Heart left ventricle (tissue), 16 donors: ENCODE results near the gene CHML. TPM values are rescaled to one million over a fixed set of nuclear protein-coding genes. Genes with fewer than 3 reads are reported as not detected.
A peak's percentile ranks its signal among the peaks of the same experiment; 100 is the strongest.

Experiments
- ATAC-seq, 4 donors: fragments of 200-7000 bp; cut with Tn5 transposase; one replicate each; pipeline ENCODE4 v1.9.1; 2020 to 2022; ENCODE audit warnings: moderate library complexity in 4 of 4, mild to moderate bottlenecking in 3 of 4, moderate number of reproducible peaks in 1 of 4
- DNase-seq, 5 donors: peaks; one replicate each; pipeline ENCODE4 v3.0.0-alpha.2; 2020
- H3K27ac ChIP-seq, 12 donors: fragments of 200-600 bp; sonication (generic) in 4 of 12; one replicate each; pipeline versions ENCODE4 v1.5.0 to v1.8.0; 2016 to 2022; ENCODE audit warnings: mild to moderate bottlenecking in 2 of 12
- H3K27me3 ChIP-seq, 9 donors: fragments of 200-600 bp; sonication (generic) in 2 of 9; one replicate each; pipeline versions ENCODE4 v1.5.1 to v1.8.0; 2016 to 2022; ENCODE audit warnings: mild to moderate bottlenecking in 3 of 9
- H3K36me3 ChIP-seq, 9 donors: fragments of 200-600 bp; sonication (generic) in 2 of 9; one replicate each; pipeline versions ENCODE4 v1.5.0 to v1.8.0; 2018 to 2022; ENCODE audit warnings: mild to moderate bottlenecking in 2 of 9
- H3K4me1 ChIP-seq, 12 donors: fragments of 200-600 bp; sonication (generic) in 4 of 12; one replicate each; pipeline versions ENCODE4 v1.5.0 to v1.8.0; 2016 to 2022; ENCODE audit warnings: mild to moderate bottlenecking in 3 of 12
- H3K4me3 ChIP-seq, 12 donors: fragments of 200-600 bp; sonication (generic) in 4 of 12; one replicate each; pipeline versions ENCODE4 v1.5.0 to v1.8.0; 2017 to 2022; ENCODE audit warnings: mild to moderate bottlenecking in 9 of 12, moderate library complexity in 4 of 12
- H3K9me3 ChIP-seq, 12 donors: fragments of 200-600 bp; sonication (generic) in 4 of 12; one replicate each; pipeline versions ENCODE4 v1.5.0 to v1.8.0; 2016 to 2022; ENCODE audit warnings: mild to moderate bottlenecking in 1 of 12
- CTCF ChIP-seq, 12 donors: fragments of 200-600 bp; sonication (generic) in 4 of 12; IDR thresholded peaks; one replicate each; pipeline versions ENCODE4 v1.5.0 to v1.8.0; 2018 to 2022; ENCODE audit warnings: antibody characterized with exemption in 12 of 12, mild to moderate bottlenecking in 5 of 12
- POLR2A ChIP-seq, 2 donors: fragments of 450-650 bp; IDR thresholded peaks; one replicate each; pipeline ENCODE4 v1.6.1; 2017; ENCODE audit warnings: antibody characterized with exemption in 2 of 2, mild to moderate bottlenecking in 2 of 2, moderate library complexity in 2 of 2
- WGBS, 4 donors: extraction: QIAGEN DNeasy Blood & Tissue Kit in 2 of 4; methylation state at CpG; one replicate each; pipeline versions ENCODE4 v1.1.5 to v1.1.7; 2013 to 2018; 5-methylcytosine and 5-hydroxymethylcytosine counted together
- intact Hi-C, 10 donors: fragments of 100-400 bp; cut with DNase I; formaldehyde crosslinking; loops; one replicate each; pipeline versions ENCODE4 v1.11.1 to v1.14.2; 2022
- polyA plus RNA-seq, 2 donors: library from polyadenylated mRNA; stranded (reverse); fragments of 200-250 nt; gene quantifications; one replicate each; pipeline ENCODE4 v1.2.3, GENCODE V29; 2013
- total RNA-seq, 9 donors: library from RNA; depleted of rRNA in 2 of 9; stranded (reverse); fragments of >200 nt in 2 of 9; fragmentation: NEBNext Ultra II Directional in 3 of 9; extraction: Animal tissue kit (Norgen Biotek cat#: 25700) in 3 of 9; gene quantifications; one replicate each; pipeline versions ENCODE4 v1.1.0 to v1.2.4, GENCODE V29; 2016 to 2023
- donor health status: ischemic (EF 13 %, LVEDD 7.1; RV severe dilation, severe dysfunction).
- donor health status: healthy with polysubstance abuse.
- donor health status: DM: no; HTN: yes; CAD: no.
- donor health status: DM: no; HTN: no; CAD: no.
- donor health status: ischemic (EF 25% LVEDD 6.9; RV normal size, moderate dysfunction).
- donor health status: ischemic (EF 25% LVEDD 5.7; RV mildly dilated, moderate dysfunction).
- donor health status: healthy.
- donor health status: DM: yes; HTN: yes; CAD: no.
- donor health status: ischemic (EF 35%, LVEDD 5.7; RV mildly dilated, moderate dysfunction).
- donor health status: nonischemic (EF 11% LVEDD 7.7; RV severe dilation, severe dysfunction).
- donor health status: DM: yes; HTN: yes; CAD: no.
- donor health status: PGD.
- donor health status: ischemic (EF 29% LVEDD 5.4; RV normal size, mild dysfunction).
- donor health status: nonischemic (EF 23%, LVEDD 6.1; RV moderate dilation, normal function).

The CHML gene
- total and polyA plus RNA-seq, 11 donors: 1.1 to 9.8 (median 6.6) TPM

GRCh38 chr1:241612533-241613477, 27.4 kb downstream of the CHML start:
- Histone ChIP-seq H3K9me3 (no peaks in the 10 kb centered on the region), H3K36me3 (no peaks in the 10 kb centered on the region), H3K27me3 (no peaks in the 10 kb centered on the region), H3K27ac (peak overlapping the region in 1 of 12 donors; percentile 43), H3K4me1 (peaks cover 0 to 12% (median 0%) of the 10 kb centered on the region in 12 donors), H3K4me3 (no peak overlapping the region)
- 78 to 82% (median 80%) methylated on average over 9 of the region's 9 CpGs for WGBS, 4 donors
- no peak for DNase-seq
- TF ChIP-seq CTCF (IDR thresholded peaks at IDR 0.05) (no peak), POLR2A (IDR thresholded peaks at IDR 0.05) (no peak)
- no peak for ATAC-seq
- intact Hi-C loops: loop anchor here (5.0 to 10.0 kb wide), 12 partner anchors 78 to 404 kb away; partner anchors contain the start of genes MAP1LC3C (in 7 of the 10), EXO1 (in 1 of the 10) and KMO (in 1 of the 10)

GRCh38 chr1:241611736-241612135, 28.4 kb downstream of the CHML start:
- DNase-seq: no peak
- 78 to 85% (median 81%) methylated on average over 1 of the region's 1 CpG for WGBS, 4 donors
- TF ChIP-seq CTCF (IDR thresholded peaks at IDR 0.05) (no peak), POLR2A (IDR thresholded peaks at IDR 0.05) (no peak)
- no peaks in the 10 kb centered on the region for H3K9me3 ChIP-seq
- intact Hi-C loops: loop anchor here (5.0 to 10.0 kb wide), 12 partner anchors 77 to 406 kb away; partner anchors contain the start of genes MAP1LC3C (in 7 of the 10), EXO1 (in 1 of the 10) and KMO (in 1 of the 10)
- peaks cover 0 to 12% (median 0%) of the 10 kb centered on the region in 12 donors for H3K4me1 ChIP-seq
- ATAC-seq: no peak
- no peaks in the 10 kb centered on the region for H3K36me3 ChIP-seq
- H3K27ac ChIP-seq: no peak overlapping the region
- H3K27me3 ChIP-seq: no peaks in the 10 kb centered on the region
- H3K4me3 ChIP-seq: no peak overlapping the region

- no peak for DNase-seq
- TF ChIP-seq CTCF (IDR thresholded peaks at IDR 0.05) (peak; percentile 52 to 80 (median 68)), POLR2A (IDR thresholded peaks at IDR 0.05) (no peak)
- Histone ChIP-seq H3K4me1 (peaks cover 0 to 12% (median 0%) of the 10 kb centered on the region in 12 donors), H3K4me3 (no peak overlapping the region), H3K27ac (no peak overlapping the region), H3K27me3 (no peaks in the 10 kb centered on the region), H3K9me3 (no peaks in the 10 kb centered on the region), H3K36me3 (no peaks in the 10 kb centered on the region)
- peak; percentile 78 to 91 (median 82) for ATAC-seq
- intact Hi-C loops: loop anchor here (5.0 to 10.0 kb wide), 12 partner anchors 76 to 406 kb away; partner anchors contain the start of genes MAP1LC3C (in 7 of the 10), EXO1 (in 1 of the 10) and KMO (in 1 of the 10)
- WGBS, 4 donors: 7 to 14% (median 8%) methylated on average over 3 of the region's 3 CpGs
These were observed 29.1 kb downstream of the CHML start for GRCh38 chr1:241611063-241611462.
